ENCODE results near the gene DRC1. TPM values are rescaled to one million over a fixed set of nuclear protein-coding genes. Genes with fewer than 3 reads are reported as not detected.

The DRC1 gene
- total RNA-seq, 3 donors from 2014 or later, result not detected

GRCh38 chr2:26410764-26411243 lies 9.1 kb downstream of the DRC1 start:
- intact Hi-C loops (cut with DNase I; ENCODE audit: low total_unique reads), result no loop called here

GRCh38 chr2:26411419-26411818 lies 9.7 kb downstream of the DRC1 start:
- Histone ChIP-seq H3K27ac (no peak overlapping the region), H3K4me1 (no peaks in the 10 kb centered on the region), H3K4me3 (no peak overlapping the region), H3K9me3 (no peaks in the 10 kb centered on the region), H3K36me3 (no peaks in the 10 kb centered on the region), H3K27me3 (no peaks in the 10 kb centered on the region)
- TF ChIP-seq, protein P1, sequence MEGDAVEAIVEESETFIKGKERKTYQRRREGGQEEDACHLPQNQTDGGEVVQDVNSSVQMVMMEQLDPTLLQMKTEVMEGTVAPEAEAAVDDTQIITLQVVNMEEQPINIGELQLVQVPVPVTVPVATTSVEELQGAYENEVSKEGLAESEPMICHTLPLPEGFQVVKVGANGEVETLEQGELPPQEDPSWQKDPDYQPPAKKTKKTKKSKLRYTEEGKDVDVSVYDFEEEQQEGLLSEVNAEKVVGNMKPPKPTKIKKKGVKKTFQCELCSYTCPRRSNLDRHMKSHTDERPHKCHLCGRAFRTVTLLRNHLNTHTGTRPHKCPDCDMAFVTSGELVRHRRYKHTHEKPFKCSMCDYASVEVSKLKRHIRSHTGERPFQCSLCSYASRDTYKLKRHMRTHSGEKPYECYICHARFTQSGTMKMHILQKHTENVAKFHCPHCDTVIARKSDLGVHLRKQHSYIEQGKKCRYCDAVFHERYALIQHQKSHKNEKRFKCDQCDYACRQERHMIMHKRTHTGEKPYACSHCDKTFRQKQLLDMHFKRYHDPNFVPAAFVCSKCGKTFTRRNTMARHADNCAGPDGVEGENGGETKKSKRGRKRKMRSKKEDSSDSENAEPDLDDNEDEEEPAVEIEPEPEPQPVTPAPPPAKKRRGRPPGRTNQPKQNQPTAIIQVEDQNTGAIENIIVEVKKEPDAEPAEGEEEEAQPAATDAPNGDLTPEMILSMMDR (IDR thresholded peaks at IDR 0.05), result no peak
- TF ChIP-seq POLR2AphosphoS5 (IDR thresholded peaks at IDR 0.05) (no peak), POLR2A (IDR thresholded peaks at IDR 0.05) (no peak)
- no peak for DNase-seq (ENCODE audit: low spot score in 2 of 2)
- intact Hi-C loops (cut with DNase I; ENCODE audit: low total_unique reads), result no loop called here

More at GRCh38 chr2:26410764-26411243, 9.1 kb downstream of the DRC1 start:
- TF ChIP-seq POLR2A (IDR thresholded peaks at IDR 0.05) (no peak), POLR2AphosphoS5 (IDR thresholded peaks at IDR 0.05) (no peak)
- TF ChIP-seq, protein P1 (IDR thresholded peaks at IDR 0.05), result no peak
- no peaks in the 10 kb centered on the region for H3K9me3 ChIP-seq
- DNase-seq (ENCODE audit: low spot score in 2 of 2), result no peak
- H3K27me3 ChIP-seq, result no peaks in the 10 kb centered on the region
- no peaks in the 10 kb centered on the region for H3K4me1 ChIP-seq
- no peak overlapping the region for H3K4me3 ChIP-seq
- no peak overlapping the region for H3K27ac ChIP-seq
- no peaks in the 10 kb centered on the region for H3K36me3 ChIP-seq

- Histone ChIP-seq H3K4me1 (no peaks in the 10 kb centered on the region), H3K27ac (no peak overlapping the region), H3K4me3 (peak overlapping the region in 2 of 3 donors; percentile 16 to 29), H3K9me3 (no peaks in the 10 kb centered on the region), H3K27me3 (no peaks in the 10 kb centered on the region), H3K36me3 (no peaks in the 10 kb centered on the region)
- intact Hi-C loops (cut with DNase I; ENCODE audit: low total_unique reads), result no loop called here
- DNase-seq (ENCODE audit: low spot score in 2 of 2), result no peak
- no peak for TF ChIP-seq POLR2AphosphoS5 (IDR thresholded peaks at IDR 0.05)
- TF ChIP-seq, protein P1 (IDR thresholded peaks at IDR 0.05), result no peak
- TF ChIP-seq POLR2A (IDR thresholded peaks at IDR 0.05), result no peak
Observed at GRCh38 chr2:26412091-26412673, 10.5 kb downstream of the DRC1 start.

- Histone ChIP-seq H3K4me1 (no peaks in the 10 kb centered on the region), H3K36me3 (no peaks in the 10 kb centered on the region), H3K27ac (no peak overlapping the region), H3K9me3 (no peaks in the 10 kb centered on the region), H3K4me3 (no peak overlapping the region), H3K27me3 (no peaks in the 10 kb centered on the region)
- no peak for DNase-seq (ENCODE audit: low spot score in 2 of 2)
- intact Hi-C loops (cut with DNase I; ENCODE audit: low total_unique reads), result no loop called here
- TF ChIP-seq, protein P1 (IDR thresholded peaks at IDR 0.05), result no peak
- no peak for TF ChIP-seq POLR2A (IDR thresholded peaks at IDR 0.05)
- TF ChIP-seq POLR2AphosphoS5 (IDR thresholded peaks at IDR 0.05), result no peak
Observed at GRCh38 chr2:26414311-26414710, 12.6 kb downstream of the DRC1 start.

DNA sequence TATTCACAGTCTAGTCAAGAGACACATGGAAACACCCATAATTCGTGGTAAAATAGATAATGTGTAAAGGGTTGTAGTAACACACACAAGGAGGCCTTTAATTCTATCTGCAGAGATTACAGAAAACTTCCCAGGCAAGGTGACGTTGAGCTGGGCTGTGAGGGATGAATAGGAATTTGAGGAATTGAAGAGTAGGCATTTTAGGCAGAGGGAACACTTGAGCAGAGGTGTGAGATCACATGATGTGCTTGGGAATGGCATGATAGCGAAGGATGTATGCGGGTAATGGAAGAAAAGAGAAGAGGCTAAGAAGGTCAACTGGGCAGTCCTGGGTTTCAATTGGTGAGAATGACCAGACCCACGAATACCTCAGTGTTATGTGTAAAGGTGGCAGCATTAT lies 20.2 kb downstream of the DRC1 start:
- no peaks in the 10 kb centered on the region for H3K4me1 ChIP-seq

More for the DNA sequence above, 20.2 kb downstream of the DRC1 start:
- no peak overlapping the region for H3K27ac ChIP-seq
- DNase-seq (ENCODE audit: low spot score in 2 of 2), result no peak
- H3K9me3 ChIP-seq, result no peaks in the 10 kb centered on the region
- H3K27me3 ChIP-seq, result no peaks in the 10 kb centered on the region
- TF ChIP-seq POLR2A (IDR thresholded peaks at IDR 0.05) (no peak), POLR2AphosphoS5 (IDR thresholded peaks at IDR 0.05) (no peak)
- TF ChIP-seq, protein P1 (IDR thresholded peaks at IDR 0.05), result no peak
- intact Hi-C loops (cut with DNase I; ENCODE audit: low total_unique reads), result no loop called here
- H3K4me3 ChIP-seq, result no peak overlapping the region
- no peaks in the 10 kb centered on the region for H3K36me3 ChIP-seq
